ENCODE measurements around the gene ERFL.
"Not testable (repeated sequence)": the region's sequence is repeated elsewhere in the genome, so short reads cannot be mapped to it uniquely, and the experiment has no call there.

ERFL gene

DNA sequence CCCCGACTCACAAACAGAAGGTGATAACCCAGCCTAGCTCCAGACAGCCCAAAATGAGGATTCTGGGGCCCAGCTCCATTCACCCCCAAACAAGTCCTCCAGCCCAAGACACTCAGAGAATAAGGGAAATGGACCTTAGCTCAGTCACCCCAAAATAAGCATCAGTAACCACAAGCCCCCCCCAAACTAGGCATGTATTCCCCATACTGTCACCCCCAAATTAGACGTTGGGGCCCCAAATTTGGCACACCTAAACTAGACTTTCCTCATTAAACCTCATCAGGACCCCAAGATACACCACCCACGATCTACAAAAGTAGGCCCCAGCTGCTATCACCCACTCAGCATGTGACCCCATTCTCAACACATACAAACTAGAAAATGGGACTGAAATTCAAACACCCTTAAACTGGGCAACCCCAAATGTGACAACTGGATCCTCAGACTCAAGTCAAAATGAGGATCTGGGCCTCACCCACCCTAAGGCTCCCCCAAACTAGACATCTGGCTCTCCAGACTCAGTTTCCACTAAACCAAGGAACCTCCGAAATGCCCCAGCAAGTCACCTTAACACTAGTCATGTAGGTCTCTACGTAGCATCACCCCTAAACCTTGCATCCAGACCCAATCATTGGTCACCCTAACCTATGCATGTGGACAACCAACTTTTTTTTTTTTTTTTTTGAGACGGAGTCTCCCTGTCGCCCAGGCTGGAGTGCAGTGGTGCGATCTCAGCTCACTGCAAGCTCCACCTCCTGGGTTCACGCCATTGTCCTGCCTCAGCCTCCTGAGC is 13.4 kb upstream of the ERFL start:
- no peak for DNase-seq (ENCODE audit: low read depth)

DNA sequence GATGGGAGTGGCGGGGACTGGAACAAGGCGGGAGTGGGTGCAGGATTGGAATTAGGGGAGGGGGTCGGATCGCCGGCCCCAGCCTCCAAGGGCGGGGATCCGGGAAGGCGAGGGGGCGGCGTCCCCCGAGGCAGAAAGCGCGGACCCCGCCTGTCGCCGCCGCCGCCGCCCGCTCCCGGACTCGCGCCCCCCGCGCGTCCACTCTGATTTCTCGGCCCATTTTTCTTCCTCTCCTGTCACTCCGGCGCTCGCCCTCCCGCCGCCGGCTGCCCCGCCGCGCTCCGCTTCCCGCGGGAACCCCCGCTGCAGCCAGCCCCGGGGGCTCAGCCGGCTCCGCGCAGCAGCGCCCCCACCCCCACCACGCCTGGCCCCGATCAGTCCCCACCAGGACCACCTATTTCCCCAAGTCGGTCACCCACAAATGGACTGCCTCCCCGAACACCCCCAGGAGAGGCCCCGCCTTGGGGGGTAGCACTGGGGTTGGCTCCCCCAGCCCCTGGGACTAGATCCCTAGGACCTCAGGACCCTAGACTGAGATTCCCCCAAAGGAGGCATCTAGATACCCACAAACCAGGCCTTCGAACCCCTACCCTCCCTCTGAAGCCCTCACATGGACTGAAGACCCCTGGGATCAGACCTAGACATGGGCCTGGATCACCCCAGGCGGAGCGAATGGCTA is 12.6 kb upstream of the ERFL start:
- DNase-seq (ENCODE audit: low read depth): no peak

DNA sequence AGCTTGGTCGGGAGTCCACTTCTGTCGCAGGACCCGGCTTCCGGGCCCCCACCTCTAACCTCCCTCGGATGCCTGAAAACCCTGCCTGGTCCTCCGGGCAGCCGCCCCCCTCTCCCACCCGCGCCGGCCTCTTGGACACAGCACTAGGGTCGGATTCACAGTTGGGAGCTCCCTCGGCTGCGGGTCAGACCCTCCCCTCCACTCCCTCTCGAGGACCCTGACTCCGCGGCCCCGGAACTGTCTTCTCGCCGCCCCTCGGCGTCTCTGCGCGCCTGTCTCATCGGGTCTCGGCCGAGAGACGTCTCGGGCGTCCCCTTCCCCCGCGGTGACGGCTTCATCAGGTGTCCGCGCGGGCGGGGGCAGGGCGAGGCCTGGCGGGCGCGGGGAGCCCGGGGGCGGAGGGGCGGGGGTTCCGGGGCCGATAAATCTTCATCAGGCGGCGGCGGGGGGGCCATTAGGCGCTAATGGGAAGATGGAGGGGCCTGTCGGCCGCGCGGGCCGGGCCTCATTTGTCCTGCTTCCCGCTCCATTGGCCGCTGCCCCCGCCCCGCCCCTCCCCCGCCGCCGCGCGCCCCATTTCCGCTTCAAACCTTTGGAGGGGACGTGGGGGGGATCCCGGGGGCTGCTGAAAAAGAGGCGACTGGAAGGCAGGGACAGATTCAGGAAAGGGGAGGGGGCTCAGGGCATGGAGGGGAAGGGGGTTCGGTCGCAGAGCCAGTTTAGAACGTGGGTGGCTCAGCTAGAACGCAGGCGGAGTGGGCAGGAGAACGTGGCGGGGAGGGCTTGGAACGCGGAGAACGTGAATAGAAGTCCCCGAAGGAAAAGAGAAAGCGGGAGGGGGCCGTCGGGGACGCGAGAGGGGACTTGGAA is 11.8 kb upstream of the ERFL start:
- DNase-seq (ENCODE audit: low read depth): peak; percentile 36

DNA sequence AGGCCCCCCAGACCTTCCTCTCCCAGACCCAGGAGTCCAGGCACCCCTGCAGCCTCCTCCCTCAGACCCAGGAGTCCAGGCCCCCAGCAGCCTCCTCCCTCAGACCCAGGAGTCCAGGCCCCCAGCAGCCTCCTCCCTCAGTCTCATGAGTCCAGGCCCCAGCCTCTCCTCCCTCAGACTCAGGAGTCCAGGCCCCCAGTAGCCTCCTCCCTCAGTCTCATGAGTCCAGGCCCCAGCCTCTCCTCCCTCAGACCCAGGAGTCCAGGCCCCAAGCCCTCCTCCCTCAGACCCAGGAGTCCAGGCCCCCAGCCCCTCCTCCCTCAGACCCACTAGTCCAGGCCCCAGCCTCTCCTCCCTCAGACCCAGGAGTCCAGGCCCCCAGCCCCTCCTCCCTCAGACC is 11.0 kb upstream of the ERFL start:
- DNase-seq (ENCODE audit: low read depth): not testable (repeated sequence)

DNA sequence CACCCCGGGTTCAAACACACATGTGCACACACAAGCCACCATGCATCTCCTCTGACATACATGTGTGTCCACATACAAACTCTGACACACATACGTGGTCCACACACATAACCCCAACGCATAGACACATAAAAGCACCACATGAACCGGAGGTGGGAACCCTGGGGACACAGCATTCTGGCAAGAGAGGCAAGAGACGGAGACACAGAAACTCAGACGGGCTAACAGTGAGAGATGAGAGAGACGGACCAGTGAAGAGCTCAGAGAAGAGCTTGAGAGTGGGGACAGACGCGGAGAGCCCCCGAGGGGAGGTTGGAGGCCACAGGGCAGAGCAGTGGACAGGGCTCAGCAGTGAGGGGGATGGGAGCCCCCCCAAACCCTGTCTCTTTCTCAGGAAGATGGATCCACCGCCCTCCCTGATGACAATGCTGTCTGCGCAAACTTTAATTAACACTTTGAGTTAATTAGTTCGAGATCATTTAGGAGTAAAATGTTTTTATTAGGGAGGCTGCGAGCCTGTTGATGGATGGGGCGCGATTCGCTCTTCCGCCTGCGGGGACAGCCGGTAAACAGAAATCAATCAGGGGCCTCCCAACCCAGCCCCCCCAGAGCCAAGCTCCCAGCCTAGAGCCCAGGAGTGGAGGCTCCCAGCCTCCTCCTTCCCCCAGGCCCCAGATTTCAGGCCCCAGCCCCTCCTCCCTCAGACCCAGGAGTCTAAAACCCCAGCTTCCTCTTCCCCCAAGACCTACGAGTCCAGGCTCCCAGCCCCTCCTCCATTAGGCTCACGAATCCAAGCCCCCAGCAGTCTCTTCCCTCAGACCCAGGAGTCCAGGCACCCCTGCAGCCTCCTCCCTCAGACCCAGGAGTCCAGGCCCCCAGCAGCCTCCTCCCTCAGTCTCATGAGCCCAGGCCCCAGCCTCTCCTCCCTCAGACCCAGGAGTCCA is 9.5 kb upstream of the ERFL start:
- no peak for DNase-seq (ENCODE audit: low read depth)

DNA sequence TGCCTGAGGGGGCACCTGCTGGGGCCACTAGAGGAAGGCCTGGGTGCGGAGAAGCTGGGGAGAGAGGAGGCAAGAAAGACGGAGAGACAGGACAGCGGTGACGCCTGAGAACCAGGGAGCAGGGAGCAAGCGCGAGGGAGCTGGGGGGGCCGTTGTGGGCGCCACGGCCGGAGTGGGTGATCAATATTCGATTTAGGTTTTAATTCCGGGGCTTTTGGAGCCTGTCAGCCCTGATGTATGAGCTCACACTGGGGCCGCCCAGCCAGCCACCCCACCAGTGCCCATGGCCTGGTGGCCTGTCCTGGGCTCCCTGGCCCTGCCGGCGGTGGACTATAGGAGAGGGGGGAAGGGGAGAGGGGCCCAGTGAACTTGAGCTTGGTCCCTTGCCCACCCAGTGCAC is 8.7 kb upstream of the ERFL start:
- no peak for DNase-seq (ENCODE audit: low read depth)

DNA sequence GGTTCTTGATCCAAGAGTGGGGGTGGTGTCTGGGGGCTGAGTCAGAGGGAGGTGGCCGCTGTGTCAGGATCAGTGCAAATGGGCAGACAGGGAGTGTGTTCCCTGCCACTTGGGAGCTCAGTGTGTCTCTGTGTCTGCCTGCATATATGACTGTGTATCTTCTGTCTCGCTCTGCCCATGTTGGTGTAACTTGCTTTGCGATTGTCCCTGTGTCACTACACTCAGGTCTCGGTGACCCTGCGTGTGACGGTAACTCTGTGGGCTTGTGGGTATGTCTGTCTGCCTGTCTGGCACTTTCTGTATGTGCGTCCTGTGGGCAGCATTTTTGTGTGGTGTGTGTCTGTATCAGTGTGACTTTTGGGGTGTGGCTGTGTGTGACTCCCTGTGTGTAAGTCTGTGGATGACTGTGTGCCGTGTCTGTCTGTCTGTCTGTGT is 8.2 kb upstream of the ERFL start:
- no peak for DNase-seq (ENCODE audit: low read depth)

DNA sequence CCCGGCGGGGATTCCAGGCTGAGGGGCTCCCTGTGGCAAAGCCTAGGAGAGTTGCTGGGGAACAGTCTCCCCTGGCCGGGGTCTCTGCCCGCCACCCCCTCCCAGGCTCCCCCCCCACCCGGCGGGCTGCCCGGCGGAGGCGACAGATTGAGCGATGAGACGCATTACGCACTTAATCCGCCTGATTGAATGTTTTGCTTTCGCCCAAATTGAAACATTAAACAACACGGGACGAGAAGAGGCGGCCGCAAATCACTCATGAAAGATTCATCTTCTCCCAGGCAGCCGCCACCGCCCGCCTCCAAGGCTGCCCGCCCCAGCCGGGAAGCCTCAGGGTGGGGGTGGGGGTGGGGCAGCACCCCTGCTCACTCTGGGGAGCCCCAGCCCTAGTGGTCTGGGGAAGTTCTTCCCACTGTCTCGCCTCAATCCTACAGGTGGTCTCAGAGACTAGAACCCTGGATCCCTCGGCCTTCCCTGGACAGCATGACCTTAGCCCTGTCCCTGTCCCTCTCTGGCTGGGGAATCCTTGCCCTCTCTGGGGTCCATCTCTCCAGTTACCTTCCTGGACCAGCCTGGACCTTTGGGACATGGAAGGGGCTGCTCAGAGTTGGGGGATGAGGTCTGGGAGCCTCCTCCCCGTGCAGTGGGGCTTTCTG is 7.6 kb upstream of the ERFL start:
- DNase-seq (ENCODE audit: low read depth): no peak

- peak; percentile 64 for DNase-seq (ENCODE audit: low read depth)
Observed at GRCh38 chr19:41934849-41935374, 6.7 kb upstream of the ERFL start.

DNA sequence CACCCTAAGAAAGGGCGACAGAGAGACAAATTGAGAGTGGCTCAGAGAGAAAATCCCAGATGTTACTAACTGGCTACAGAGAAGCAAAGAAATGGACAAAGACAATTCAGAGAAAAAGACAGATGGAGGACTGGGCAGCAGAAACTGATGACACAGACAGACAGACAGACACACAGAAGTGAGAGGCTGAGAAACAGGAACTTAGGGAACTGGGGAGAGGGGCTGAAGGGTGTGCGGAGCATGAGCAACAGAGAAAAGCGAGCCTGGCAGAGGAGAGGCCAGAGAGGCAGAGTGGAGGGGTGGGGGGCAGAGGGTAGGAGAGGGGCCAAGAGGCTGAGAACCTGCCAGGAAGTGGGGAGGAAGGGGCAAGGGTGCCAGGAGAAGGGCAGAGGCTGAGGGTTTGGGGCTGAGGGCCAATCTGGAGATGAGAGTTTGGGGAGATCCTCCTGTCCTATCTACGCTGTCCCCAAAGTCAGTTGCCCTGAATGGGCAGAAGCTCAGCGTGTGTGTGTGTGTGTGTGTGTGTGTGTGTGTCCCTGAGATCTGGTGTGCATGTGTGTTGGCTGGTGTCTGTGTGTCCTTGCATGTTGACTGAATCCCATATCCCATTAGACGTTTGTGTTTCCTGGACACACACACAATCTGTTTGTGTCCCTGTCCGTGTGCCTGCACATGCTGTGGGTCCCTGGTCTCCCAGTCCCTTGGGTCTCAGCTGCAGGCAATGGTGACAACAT is 5.6 kb upstream of the ERFL start:
- DNase-seq (ENCODE audit: low read depth): no peak

- DNase-seq (ENCODE audit: low read depth): no peak
Observed at GRCh38 chr19:41932720-41933332, 4.6 kb upstream of the ERFL start.

GRCh38 chr19:41932259-41932719 is 4.0 kb upstream of the ERFL start:
- DNase-seq (ENCODE audit: low read depth): no peak

DNA sequence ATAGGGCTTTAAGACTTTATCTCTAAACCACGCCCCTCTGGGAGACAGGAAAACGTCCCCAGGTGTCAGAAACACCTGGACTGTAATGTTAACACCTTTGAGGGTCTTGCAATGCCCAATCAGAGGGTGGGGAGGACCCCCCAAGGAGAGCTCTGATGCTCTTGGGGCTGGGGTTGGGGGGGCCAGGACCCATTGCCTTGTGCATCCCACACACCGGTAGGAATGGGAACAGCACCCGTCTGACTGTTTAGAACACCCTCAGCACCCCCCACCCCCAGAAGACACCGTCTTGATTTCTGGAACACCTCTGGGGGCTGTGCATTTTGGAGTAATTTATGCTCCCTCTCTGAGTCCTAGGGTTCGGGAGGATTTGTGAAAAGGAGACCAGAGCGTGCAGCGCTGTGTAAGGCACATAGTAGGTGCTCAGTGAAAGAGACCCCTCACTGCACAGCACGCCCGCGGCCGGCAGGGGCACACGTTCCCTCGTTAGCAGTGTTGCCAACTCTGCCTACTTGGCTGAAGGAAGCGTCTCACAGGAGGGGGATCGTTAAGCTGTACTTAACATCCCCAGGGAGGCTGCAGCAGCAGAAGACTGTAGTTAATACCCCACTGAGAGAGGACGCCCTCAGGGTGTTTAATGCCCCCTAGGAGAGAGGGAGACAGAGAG is 2.8 kb upstream of the ERFL start:
- no peak for DNase-seq (ENCODE audit: low read depth)

DNA sequence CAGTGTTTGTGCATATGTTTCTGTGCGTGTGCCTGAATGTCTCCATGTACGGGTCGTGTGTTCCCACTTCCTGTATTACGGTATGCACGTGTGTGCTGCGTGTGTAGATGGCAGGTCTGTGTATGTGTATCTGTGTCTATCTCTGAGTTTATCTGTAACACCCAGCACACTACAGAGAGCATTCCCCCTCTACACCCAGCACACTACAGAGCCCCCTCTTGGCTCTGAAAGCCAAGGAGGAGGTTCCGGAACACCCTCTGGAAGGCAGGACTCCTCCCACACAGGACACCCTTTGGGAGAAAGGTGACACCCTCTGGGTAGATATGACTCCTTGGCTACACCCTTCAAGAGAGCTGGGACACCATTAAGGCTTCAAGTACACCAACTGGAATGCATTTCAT is 2.1 kb upstream of the ERFL start:
- no peak for DNase-seq (ENCODE audit: low read depth)

GRCh38 chr19:41929536-41930071 is 1.4 kb upstream of the ERFL start:
- DNase-seq (ENCODE audit: low read depth): no peak

DNA sequence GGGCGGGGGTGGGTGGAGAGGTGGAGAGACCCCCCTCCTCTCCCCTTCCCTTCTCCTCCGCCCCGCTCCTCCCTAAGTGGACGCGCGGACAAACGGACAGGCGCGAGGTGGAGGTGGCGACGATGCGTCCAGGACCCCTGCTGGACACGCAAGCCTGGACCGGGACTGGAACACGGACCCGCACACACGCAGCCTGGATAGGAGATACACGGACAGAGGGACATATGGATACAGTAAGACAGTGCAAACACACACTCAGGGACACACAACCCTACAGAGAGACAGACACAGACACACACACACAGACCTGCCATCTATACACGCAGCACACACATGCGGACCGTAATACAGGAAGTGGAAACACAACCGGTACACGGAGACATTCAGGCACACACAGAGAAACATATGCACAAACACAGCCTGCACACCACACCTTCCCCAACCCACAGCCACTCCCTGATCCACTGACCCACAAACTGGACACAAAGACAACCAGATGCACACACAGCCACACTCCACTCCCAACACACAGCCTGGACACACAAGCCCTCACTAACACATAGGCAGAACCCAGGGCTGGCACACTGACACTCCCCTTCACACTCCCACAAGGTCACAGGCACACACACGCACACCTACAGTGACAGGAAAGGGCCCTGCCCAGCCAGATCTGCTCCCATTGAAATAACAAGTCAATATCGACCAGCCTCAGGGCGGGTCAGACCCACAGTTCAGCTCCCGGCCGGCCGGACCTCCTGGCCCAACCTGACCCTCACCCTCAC is 696 bp upstream of the ERFL start:
- DNase-seq (ENCODE audit: low read depth): no peak

DNA sequence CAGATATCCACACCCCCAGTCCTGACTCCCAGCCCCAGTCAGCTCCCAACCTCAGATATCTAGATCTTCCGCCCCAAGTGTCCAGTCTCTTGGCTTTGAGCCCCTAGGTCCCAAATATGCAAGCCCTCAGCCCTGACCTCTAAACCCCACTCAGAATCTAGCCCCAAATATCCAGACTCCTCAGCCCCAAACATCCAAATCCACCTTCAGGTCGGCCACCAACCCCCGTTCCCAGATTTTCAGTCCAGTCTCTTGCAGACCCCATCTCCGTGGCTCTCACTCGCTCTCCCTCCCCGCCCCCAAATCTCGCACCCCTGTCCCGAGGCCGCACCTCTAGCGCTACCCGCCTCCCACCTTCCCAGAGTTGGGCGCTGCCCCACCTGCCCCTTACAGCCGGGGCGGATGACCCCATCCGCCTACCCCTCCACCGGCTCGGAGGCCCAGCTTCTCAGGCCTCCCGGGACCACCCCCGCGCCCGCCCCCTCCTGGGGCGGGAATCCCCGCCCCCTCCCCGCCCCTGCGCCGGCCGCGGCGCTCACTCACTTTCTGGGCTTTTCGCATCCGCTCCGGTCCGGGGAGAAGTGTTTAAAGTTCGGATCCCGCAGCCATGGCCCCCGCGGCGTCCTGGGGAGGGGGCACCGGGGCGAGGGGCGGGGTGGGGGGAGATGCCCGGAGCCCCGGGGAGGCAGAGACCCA is 604 bp downstream of the ERFL start:
- no peak for DNase-seq (ENCODE audit: low read depth)
